GM13976 (cell line): Measurements from ENCODE around the gene KCTD1.

Experiments
- DNase-seq: peaks from one replicate; pipeline ENCODE4 v3.0.0; 2012; ENCODE audit warnings: low spot score
- CTCF ChIP-seq: IDR thresholded peaks from 2 replicates; pipeline ENCODE4 v1.5.1; 2012; ENCODE audit warnings: borderline replicate concordance, mild to moderate bottlenecking; ENCODE audit not compliant: insufficient read depth; ENCODE audit errors: extremely low read depth, missing control alignments, control extremely low read depth
- in situ Hi-C: fragments of 300-500 bp; cut with MboI; formaldehyde crosslinking; loops from one replicate; pipeline ENCODE4 v1.12.0; 2022; ENCODE audit warnings: low sequenced_read_pairs, mixed read lengths, inconsistent platforms; ENCODE audit not compliant: unreplicated experiment

Gene KCTD1

GRCh38 chr18:26495287-26495686, 53.1 kb downstream of the KCTD1 start:
- in situ Hi-C loops, result no loop called here
- no peak for TF ChIP-seq CTCF
- no peak for DNase-seq

GRCh38 chr18:26493021-26493420, 55.3 kb downstream of the KCTD1 start:
- no peak for DNase-seq
- in situ Hi-C loops, result no loop called here
- TF ChIP-seq CTCF, result no peak

GRCh38 chr18:26491194-26491816, 57.0 kb downstream of the KCTD1 start:
- no peak for TF ChIP-seq CTCF
- in situ Hi-C loops, result no loop called here
- no peak for DNase-seq

GRCh38 chr18:26489881-26490280, 58.5 kb downstream of the KCTD1 start:
- no peak for DNase-seq
- in situ Hi-C loops, result no loop called here
- no peak for TF ChIP-seq CTCF

GRCh38 chr18:26489191-26489590, 59.2 kb downstream of the KCTD1 start:
- in situ Hi-C loops, result no loop called here

GRCh38 chr18:26488417-26489009, 59.8 kb downstream of the KCTD1 start:
- TF ChIP-seq CTCF, result no peak
- in situ Hi-C loops, result no loop called here
- no peak for DNase-seq

More at GRCh38 chr18:26489191-26489590, 59.2 kb downstream of the KCTD1 start:
- no peak for TF ChIP-seq CTCF
- no peak for DNase-seq
